ENCODE measurements around the gene IQSEC1.

IQSEC1 gene

DNA sequence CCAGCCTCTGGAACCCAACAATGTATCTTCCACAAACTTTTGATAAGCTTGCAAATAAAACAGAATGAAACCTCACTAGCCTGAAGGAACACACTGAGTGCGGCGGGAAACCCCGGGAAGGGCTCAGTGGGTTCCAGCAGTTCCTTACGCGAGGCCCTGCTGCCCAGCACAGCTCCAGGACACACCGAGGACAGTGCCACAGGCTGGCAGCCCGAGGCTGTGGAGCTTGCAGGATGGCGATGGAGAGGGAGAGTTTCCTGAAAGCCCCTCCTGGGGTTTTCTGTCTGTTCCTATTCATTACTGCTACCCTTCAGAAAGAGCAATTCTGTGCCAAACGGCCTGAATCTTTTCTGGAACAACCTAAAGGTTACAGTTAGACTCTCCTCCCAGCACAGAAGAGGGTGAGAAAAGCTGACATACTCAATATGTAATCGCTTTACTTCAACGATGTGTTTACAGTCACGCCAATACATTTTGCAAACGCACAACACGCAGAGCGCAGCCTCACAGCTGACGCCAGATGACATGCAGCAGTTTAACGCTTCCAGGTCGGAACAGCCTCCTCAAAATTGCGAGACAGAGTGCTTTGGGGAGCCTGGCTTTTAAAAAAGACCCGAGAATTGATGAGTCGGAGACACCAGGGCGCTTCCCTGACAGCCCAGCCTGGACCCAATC, 174.8 kb downstream of the IQSEC1 start:
- Histone ChIP-seq H3K4me1 (ENCODE audit: control insufficient read depth, insufficient read depth, low read length) (peaks cover 34% of the 10 kb centered on the region), H3K9me3 (ENCODE audit: control insufficient read depth, low read length) (no peaks in the 10 kb centered on the region), H3K9ac (ENCODE audit: low read length) (no peak overlapping the region), H3K4me3 (ENCODE audit: low read length) (no peak overlapping the region), H3K36me3 (ENCODE audit: control insufficient read depth, insufficient read depth, low read length, severe bottlenecking) (peaks cover 25% of the 10 kb centered on the region), H3K27me3 (replicated peaks; ENCODE audit: control insufficient read depth, insufficient read depth, low read length) (no peaks in the 10 kb centered on the region)
- no peak for DNase-seq (ENCODE audit: low read depth)

DNA sequence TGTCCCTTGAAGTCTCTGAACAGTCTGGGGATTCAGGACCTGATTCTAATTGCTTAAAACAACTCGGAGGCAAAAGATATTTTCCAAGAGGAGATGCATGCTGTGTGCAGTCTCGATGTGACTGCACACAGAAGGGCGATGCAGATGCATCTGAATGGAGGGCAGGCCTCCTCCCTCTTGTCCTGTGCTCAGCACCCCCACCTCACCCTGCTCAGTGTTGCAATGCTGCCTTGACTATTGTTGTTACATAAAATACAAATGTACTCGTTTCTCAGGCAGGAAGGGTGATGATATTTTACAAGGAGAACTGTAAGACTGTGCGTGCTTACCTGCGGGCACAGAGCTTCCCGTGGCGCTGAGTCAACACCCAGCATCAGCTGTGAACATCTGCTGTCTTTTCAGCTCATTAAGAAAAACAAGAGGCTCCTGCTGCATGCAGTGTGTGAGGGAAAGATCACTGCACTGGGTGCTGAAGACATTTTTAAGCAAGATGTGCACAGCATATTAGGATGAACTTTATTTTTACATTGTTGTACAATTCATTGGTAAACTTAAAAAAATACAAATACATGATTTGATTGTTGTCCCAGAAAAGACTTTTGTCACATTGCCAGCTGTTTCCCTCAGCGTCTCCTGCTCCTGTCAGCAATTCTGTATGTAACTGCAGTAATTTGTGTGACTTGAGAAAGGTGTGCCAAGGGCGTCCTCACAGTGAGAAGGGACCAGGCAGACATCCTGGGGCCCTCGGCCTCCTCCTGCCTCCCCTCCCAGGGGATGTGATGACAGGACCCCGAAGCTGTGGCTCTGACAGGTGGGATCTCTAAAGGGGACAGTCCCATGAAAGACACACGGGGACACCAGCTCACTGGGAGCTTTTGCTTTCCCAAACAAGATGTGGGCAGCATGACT, 175.6 kb downstream of the IQSEC1 start:
- H3K27me3 ChIP-seq (replicated peaks; ENCODE audit: control insufficient read depth, insufficient read depth, low read length), result no peaks in the 10 kb centered on the region
- no peak for DNase-seq (ENCODE audit: low read depth)
- no peak overlapping the region for H3K9ac ChIP-seq (ENCODE audit: low read length)
- H3K4me3 ChIP-seq (ENCODE audit: low read length), result no peak overlapping the region
- H3K36me3 ChIP-seq (ENCODE audit: control insufficient read depth, insufficient read depth, low read length, severe bottlenecking), result peaks cover 18% of the 10 kb centered on the region
- no peaks in the 10 kb centered on the region for H3K9me3 ChIP-seq (ENCODE audit: control insufficient read depth, low read length)
- peaks cover 34% of the 10 kb centered on the region for H3K4me1 ChIP-seq (ENCODE audit: control insufficient read depth, insufficient read depth, low read length)

DNA sequence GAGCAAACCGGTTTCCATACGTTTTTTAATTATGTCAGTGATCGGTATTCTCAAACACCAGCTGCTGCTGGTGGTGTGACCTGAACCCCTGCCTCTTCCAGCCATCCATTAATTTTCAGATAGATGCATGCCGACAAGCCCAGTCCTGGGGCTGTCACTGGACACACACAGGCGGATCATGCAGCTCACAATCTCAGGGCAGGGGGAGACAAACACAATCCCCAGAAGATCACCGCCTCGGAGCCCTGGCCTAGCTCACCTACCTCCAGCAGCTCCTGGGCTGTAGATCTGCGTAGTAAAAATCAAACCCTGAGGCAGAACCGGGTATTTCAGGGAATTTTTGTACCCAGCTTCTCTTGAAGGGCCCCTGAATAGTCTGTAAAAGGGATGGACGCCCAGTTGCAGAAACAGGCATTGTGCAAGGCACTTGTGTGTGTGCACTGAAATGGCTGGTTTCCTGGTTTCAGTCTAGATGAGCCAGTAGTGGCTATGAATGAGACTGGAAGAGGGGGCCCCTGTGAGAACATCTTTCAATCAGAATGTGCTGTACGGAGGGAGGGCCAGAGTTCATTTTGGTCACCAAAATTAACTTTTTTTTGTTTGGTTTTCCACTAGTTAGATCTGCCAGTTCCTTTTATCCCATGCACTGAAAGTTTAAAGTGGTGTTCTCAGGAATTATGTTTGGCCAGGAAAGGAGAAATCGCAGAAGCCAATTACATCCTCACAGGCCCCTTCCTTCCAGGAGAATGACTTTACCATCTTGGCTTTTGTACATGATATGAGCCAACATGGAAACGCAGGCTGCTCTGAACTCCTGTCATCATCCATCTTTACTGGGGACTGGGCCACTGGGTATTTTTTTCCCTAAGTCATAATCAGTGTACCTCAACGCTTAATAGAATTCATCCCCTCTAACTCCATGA, 176.9 kb downstream of the IQSEC1 start:
- peaks cover 18% of the 10 kb centered on the region for H3K36me3 ChIP-seq (ENCODE audit: control insufficient read depth, insufficient read depth, low read length, severe bottlenecking)
- peak; percentile 8 for DNase-seq (ENCODE audit: low read depth)
- H3K27me3 ChIP-seq (replicated peaks; ENCODE audit: control insufficient read depth, insufficient read depth, low read length), result no peaks in the 10 kb centered on the region
- H3K9ac ChIP-seq (ENCODE audit: low read length), result no peak overlapping the region
- H3K4me1 ChIP-seq (ENCODE audit: control insufficient read depth, insufficient read depth, low read length), result peaks cover 34% of the 10 kb centered on the region
- no peak overlapping the region for H3K4me3 ChIP-seq (ENCODE audit: low read length)
- H3K9me3 ChIP-seq (ENCODE audit: control insufficient read depth, low read length), result no peaks in the 10 kb centered on the region

DNA sequence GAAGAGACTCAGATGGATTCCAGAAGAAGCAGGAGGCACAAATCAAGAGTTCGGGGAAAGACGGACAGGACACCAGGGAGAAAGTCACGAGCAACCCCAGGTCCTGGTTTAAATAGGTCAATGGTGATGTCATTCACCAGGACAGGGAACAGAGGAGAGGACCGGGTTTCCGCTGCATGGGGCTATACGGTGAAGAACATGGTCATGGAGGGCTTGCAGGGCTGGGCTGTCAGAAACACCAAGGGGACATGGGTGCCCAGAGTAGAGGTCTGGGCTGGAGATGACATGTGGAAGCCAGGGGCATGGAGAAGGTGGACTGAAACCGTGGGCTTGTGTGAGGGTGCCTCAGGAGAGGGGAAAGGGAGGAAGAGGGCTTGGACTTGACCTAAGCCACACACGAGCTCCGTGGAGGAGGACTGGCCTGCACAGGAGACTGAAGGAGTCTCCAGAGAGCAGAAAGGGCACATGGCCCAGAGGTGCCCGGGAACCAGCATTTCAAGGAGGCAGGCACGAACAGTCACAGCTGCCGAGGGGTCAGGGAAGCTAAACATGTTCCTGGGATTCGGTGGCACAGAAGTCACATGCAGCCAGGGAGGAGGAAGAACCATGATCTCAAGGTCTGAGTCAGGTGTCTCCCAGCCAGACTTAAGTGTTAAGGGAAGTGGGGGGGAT, 177.7 kb downstream of the IQSEC1 start:
- Histone ChIP-seq H3K36me3 (ENCODE audit: control insufficient read depth, insufficient read depth, low read length, severe bottlenecking) (peaks cover 14% of the 10 kb centered on the region), H3K9ac (ENCODE audit: low read length) (no peak overlapping the region), H3K4me1 (ENCODE audit: control insufficient read depth, insufficient read depth, low read length) (peaks cover 34% of the 10 kb centered on the region), H3K9me3 (ENCODE audit: control insufficient read depth, low read length) (no peaks in the 10 kb centered on the region), H3K4me3 (ENCODE audit: low read length) (no peak overlapping the region), H3K27me3 (replicated peaks; ENCODE audit: control insufficient read depth, insufficient read depth, low read length) (no peaks in the 10 kb centered on the region)
- no peak for DNase-seq (ENCODE audit: low read depth)

DNA sequence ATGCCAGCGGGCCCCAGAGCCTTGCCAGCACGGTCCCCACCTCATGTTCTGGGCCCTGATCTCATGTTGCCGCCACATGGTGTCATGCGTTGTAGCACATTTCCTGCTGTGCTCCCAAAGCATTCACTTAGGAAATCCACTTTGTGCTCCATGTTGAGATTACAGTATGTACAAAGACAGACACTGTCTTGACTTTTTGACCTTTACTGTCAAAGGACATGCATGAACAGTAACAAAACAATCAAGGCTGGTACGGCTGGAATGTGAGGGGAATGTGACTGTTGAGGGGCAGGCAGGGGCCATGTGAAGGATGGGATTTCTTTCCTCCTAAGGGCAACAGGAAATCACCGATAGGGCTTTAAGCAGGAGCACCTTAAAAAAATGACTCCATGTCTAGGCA, 178.6 kb downstream of the IQSEC1 start:
- Histone ChIP-seq H3K27me3 (replicated peaks; ENCODE audit: control insufficient read depth, insufficient read depth, low read length) (peaks cover 4% of the 10 kb centered on the region), H3K9me3 (ENCODE audit: control insufficient read depth, low read length) (no peaks in the 10 kb centered on the region), H3K4me1 (ENCODE audit: control insufficient read depth, insufficient read depth, low read length) (peaks cover 34% of the 10 kb centered on the region), H3K4me3 (ENCODE audit: low read length) (no peak overlapping the region), H3K9ac (ENCODE audit: low read length) (no peak overlapping the region), H3K36me3 (ENCODE audit: control insufficient read depth, insufficient read depth, low read length, severe bottlenecking) (peaks cover 6% of the 10 kb centered on the region)
- DNase-seq (ENCODE audit: low read depth), result no peak

DNA sequence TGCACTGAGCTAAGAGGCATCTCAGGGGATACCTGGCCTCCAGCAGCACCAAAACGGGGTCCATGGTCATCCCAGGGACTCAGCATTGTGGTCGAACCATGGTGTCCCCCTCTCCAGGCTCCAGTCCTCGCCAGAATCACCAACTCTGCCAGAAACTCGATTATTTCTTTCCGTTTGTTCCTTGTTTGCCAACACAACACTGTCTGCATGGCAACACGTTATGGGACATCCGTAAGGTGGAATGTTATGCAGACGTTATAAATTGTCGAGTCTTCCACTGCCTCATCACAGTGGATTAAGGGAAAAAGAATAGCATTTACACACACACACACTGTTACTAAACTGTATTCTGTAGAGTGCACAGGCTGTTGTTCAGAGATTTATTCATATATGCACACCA, 179.4 kb downstream of the IQSEC1 start:
- Histone ChIP-seq H3K4me1 (ENCODE audit: control insufficient read depth, insufficient read depth, low read length) (peaks cover 34% of the 10 kb centered on the region), H3K36me3 (ENCODE audit: control insufficient read depth, insufficient read depth, low read length, severe bottlenecking) (no peaks in the 10 kb centered on the region), H3K27me3 (replicated peaks; ENCODE audit: control insufficient read depth, insufficient read depth, low read length) (peaks cover 9% of the 10 kb centered on the region), H3K9me3 (ENCODE audit: control insufficient read depth, low read length) (no peaks in the 10 kb centered on the region), H3K9ac (ENCODE audit: low read length) (no peak overlapping the region), H3K4me3 (ENCODE audit: low read length) (no peak overlapping the region)
- no peak for DNase-seq (ENCODE audit: low read depth)

DNA sequence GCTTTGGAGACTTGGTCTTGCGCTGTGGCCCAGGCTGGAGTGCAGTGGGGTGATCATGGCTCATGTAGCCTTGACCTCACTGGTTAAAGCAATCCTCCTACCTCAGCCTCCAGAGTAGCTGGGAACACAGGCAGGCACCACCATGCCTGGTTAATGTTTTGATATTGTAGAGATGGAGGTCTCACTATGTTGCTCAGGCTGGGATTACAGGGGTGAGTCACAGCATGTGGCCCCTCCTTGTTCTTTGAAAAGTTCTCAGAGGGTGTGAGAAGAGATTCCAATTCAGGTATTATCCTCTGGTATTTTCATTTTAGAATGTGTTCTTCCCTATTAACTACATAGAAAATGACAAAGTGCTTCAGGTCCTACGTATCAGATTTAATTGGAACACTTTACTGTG, 180.0 kb downstream of the IQSEC1 start:
- no peak overlapping the region for H3K9ac ChIP-seq (ENCODE audit: low read length)
- H3K4me1 ChIP-seq (ENCODE audit: control insufficient read depth, insufficient read depth, low read length), result peaks cover 34% of the 10 kb centered on the region

DNA sequence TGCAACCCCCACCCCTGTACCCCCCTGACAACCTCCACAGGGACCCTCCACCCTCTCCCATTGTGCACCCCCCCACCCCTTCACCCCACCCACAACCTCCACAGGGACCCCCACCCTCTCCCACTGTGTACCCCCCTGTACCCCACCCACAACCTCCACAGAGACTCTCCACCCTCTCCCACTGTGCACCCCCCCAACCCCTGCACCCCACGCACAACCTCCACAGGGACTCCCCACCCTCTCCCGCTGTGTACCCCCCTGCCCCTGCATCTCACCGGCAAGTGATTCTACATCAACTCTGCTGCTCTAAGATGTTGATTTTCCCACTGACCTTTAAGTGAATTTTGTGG, 180.4 kb downstream of the IQSEC1 start:
- no peaks in the 10 kb centered on the region for H3K9me3 ChIP-seq (ENCODE audit: control insufficient read depth, low read length)
- H3K27me3 ChIP-seq (replicated peaks; ENCODE audit: control insufficient read depth, insufficient read depth, low read length), result peaks cover 13% of the 10 kb centered on the region
- DNase-seq (ENCODE audit: low read depth), result no peak
- no peak overlapping the region for H3K9ac ChIP-seq (ENCODE audit: low read length)
- no peak overlapping the region for H3K4me3 ChIP-seq (ENCODE audit: low read length)
- H3K36me3 ChIP-seq (ENCODE audit: control insufficient read depth, insufficient read depth, low read length, severe bottlenecking), result no peaks in the 10 kb centered on the region
- H3K4me1 ChIP-seq (ENCODE audit: control insufficient read depth, insufficient read depth, low read length), result peaks cover 30% of the 10 kb centered on the region

More for the DNA sequence above, 180.0 kb downstream of the IQSEC1 start:
- Histone ChIP-seq H3K4me3 (ENCODE audit: low read length) (no peak overlapping the region), H3K9me3 (ENCODE audit: control insufficient read depth, low read length) (no peaks in the 10 kb centered on the region), H3K36me3 (ENCODE audit: control insufficient read depth, insufficient read depth, low read length, severe bottlenecking) (no peaks in the 10 kb centered on the region), H3K27me3 (replicated peaks; ENCODE audit: control insufficient read depth, insufficient read depth, low read length) (peaks cover 13% of the 10 kb centered on the region)
- DNase-seq (ENCODE audit: low read depth), result no peak

DNA sequence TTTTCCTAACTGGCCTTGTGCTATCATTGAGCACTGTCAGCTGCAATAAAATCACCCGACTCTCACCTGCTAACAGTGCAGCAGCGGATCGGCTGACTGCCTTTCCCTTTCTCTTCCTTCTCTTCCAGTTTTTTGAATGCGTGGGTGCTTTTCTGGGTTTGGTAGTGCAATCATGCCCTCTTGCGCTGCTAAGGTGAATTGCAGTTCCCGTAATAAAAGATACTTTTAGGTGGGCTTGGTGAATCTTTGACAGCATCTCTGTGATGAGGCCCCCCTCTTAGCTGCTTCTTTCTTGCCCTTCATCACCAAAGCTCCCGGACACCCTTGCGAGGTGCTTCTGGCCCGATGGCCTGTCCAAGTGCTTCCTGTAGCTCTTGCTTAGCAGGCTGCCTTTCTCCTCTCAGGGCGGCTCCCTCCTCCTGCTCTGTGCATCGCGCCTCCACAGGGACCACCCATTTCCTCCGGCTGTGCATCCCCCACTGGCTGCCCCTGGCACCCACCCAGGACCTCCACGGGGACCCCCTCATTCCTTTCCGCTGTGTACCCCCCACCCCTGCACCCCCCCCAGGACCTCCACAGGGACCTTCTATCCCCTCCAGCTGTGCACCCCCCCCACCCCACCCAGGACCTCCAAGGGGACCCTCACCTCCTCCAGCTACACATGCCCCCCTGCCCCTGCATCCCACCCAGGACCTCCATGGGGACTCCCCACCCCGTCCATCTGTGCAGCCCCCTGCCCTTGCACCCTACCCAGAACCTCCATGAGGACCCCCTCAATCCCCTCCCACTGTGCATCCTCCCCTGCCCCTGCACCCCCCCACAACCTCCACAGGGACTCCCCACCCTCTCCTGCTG, 181.0 kb downstream of the IQSEC1 start:
- H3K9ac ChIP-seq (ENCODE audit: low read length), result peak overlapping the region; percentile 9
- H3K36me3 ChIP-seq (ENCODE audit: control insufficient read depth, insufficient read depth, low read length, severe bottlenecking), result no peaks in the 10 kb centered on the region
- peak; percentile 84 for DNase-seq (ENCODE audit: low read depth)
- peak overlapping the region; percentile 54 for H3K4me3 ChIP-seq (ENCODE audit: low read length)
- no peaks in the 10 kb centered on the region for H3K9me3 ChIP-seq (ENCODE audit: control insufficient read depth, low read length)
- H3K27me3 ChIP-seq (replicated peaks; ENCODE audit: control insufficient read depth, insufficient read depth, low read length), result peaks cover 13% of the 10 kb centered on the region
- H3K4me1 ChIP-seq (ENCODE audit: control insufficient read depth, insufficient read depth, low read length), result peaks cover 26% of the 10 kb centered on the region

DNA sequence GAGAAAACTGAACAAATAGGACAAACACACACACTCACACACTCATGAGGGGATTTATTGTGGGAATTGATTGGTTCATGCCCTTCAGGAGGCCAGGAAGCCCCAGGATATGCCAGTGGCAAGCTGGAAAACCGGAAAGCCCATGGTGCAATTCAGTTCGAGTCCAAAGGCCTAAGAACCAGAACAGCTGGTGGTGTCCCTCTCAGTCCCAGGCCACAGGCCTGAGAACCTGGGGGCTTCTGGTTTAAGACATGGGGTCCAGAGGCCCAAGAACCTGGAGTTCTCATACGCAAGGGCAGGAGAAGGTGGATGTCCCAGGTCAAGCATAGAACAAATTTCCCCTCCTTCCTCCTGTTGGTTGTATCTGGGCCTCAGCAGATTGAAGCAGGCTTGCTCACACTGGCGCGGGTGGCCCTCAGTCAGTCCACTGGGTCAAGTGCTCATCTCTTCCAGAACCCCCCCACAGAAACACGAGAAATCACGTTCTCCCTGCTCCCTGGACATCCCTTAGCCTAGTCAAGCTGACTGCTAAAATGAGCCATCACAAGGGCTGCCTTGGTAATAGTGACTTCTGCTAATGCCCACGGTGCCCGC, 181.7 kb downstream of the IQSEC1 start:
- Histone ChIP-seq H3K27me3 (replicated peaks; ENCODE audit: control insufficient read depth, insufficient read depth, low read length) (peaks cover 20% of the 10 kb centered on the region), H3K36me3 (ENCODE audit: control insufficient read depth, insufficient read depth, low read length, severe bottlenecking) (no peaks in the 10 kb centered on the region), H3K4me3 (ENCODE audit: low read length) (peak overlapping the region; percentile 54), H3K9ac (ENCODE audit: low read length) (peak overlapping the region; percentile 9), H3K4me1 (ENCODE audit: control insufficient read depth, insufficient read depth, low read length) (peaks cover 19% of the 10 kb centered on the region), H3K9me3 (ENCODE audit: control insufficient read depth, low read length) (no peaks in the 10 kb centered on the region)
- no peak for DNase-seq (ENCODE audit: low read depth)
